Transverse colon (tissue), 3 donors: ENCODE results near the gene RCN1.

Experiments
- POLR2A ChIP-seq: fragments of 450-650 bp; IDR thresholded peaks from one replicate; pipeline ENCODE4 v1.6.1; 2016; ENCODE audit warnings: antibody characterized with exemption, mild to moderate bottlenecking, moderate library complexity
- TF ChIP-seq, protein P1 (sequence below), 5 experiments: fragments of 200-600 bp in 3 of 5; fragments of 450-650 bp in 2 of 5; sonication (generic) in 3 of 5; IDR thresholded peaks; 1 replicate in 2 of 5; 2 replicates in 3 of 5; pipeline ENCODE4 v1.5.1; 2016 to 2017; ENCODE audit warnings: antibody characterized with exemption in 5 of 5, inconsistent platforms in 3 of 5, mild to moderate bottlenecking in 2 of 5, moderate library complexity in 1 of 5

GRCh38 chr11:32094923-32095322 lies 4.0 kb downstream of the RCN1 start:
- TF ChIP-seq, protein P1, sequence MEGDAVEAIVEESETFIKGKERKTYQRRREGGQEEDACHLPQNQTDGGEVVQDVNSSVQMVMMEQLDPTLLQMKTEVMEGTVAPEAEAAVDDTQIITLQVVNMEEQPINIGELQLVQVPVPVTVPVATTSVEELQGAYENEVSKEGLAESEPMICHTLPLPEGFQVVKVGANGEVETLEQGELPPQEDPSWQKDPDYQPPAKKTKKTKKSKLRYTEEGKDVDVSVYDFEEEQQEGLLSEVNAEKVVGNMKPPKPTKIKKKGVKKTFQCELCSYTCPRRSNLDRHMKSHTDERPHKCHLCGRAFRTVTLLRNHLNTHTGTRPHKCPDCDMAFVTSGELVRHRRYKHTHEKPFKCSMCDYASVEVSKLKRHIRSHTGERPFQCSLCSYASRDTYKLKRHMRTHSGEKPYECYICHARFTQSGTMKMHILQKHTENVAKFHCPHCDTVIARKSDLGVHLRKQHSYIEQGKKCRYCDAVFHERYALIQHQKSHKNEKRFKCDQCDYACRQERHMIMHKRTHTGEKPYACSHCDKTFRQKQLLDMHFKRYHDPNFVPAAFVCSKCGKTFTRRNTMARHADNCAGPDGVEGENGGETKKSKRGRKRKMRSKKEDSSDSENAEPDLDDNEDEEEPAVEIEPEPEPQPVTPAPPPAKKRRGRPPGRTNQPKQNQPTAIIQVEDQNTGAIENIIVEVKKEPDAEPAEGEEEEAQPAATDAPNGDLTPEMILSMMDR (IDR thresholded peaks at IDR 0.05), result no peak
- no peak for TF ChIP-seq POLR2A
